Body of pancreas (tissue), 4 donors: ENCODE measurements around the gene MMD2. TPM values are rescaled to one million over a fixed set of nuclear protein-coding genes. Genes with fewer than 3 reads are reported as not detected.

Experiments
- ATAC-seq: fragments of 150-250 bp; one replicate; pipeline ENCODE4 v1.9.1; 2016
- DNase-seq, 4 donors: peaks; one replicate each; pipeline ENCODE4 v3.0.0-alpha.2; 2019
- H3K27ac ChIP-seq, 4 donors: fragments of 200-600 bp; sonication (generic); 1 replicate in 3 of 4; 2 replicates in 1 of 4; pipeline versions ENCODE4 v1.5.1 to v1.6.1; 2016 to 2019; ENCODE audit warnings: mild to moderate bottlenecking in 1 of 4, mixed read lengths in 1 of 4, moderate library complexity in 1 of 4
- H3K27me3 ChIP-seq, 2 donors: fragments of 200-600 bp; sonication (generic); one replicate each; pipeline ENCODE4 v1.6.0; 2016; ENCODE audit warnings: mild to moderate bottlenecking in 1 of 2
- H3K36me3 ChIP-seq, 2 donors: fragments of 200-600 bp; sonication (generic); replicated peaks in 1 of 2; 2 replicates each; pipeline ENCODE4 v1.5.1; 2016; ENCODE audit warnings: low read depth in 2 of 2; ENCODE audit not compliant: insufficient read depth in 1 of 2
- H3K4me1 ChIP-seq: fragments of 200-600 bp; sonication (generic); one replicate; pipeline ENCODE4 v1.6.0; 2016
- H3K4me3 ChIP-seq, 2 donors: fragments of 200-600 bp; sonication (generic); 1 replicate in 1 of 2; 2 replicates in 1 of 2; pipeline ENCODE4 v1.5.1; 2016 to 2019
- H3K9me3 ChIP-seq, 3 donors: fragments of 200-600 bp; sonication (generic); 1 replicate in 2 of 3; 2 replicates in 1 of 3; pipeline ENCODE4 v1.5.1; 2016
- CTCF ChIP-seq, 7 experiments: fragments of 450-650 bp in 4 of 7; fragments of 200-600 bp in 3 of 7; sonication (generic) in 3 of 7; IDR thresholded peaks; one replicate each; pipeline ENCODE4 v1.5.1; 2016 to 2019; ENCODE audit warnings: antibody characterized with exemption in 7 of 7
- POLR2A ChIP-seq, 3 donors: fragments of 450-650 bp; IDR thresholded peaks; one replicate each; pipeline ENCODE4 v1.6.1; 2016; ENCODE audit warnings: antibody characterized with exemption in 3 of 3, mild to moderate bottlenecking in 2 of 3
- WGBS, 2 donors: methylation state at CpG; one replicate each; pipeline ENCODE4 v1.1.5; 2017; 5-methylcytosine and 5-hydroxymethylcytosine counted together
- intact Hi-C: fragments of 100-400 bp; cut with DNase I; formaldehyde crosslinking; loops from one replicate; pipeline ENCODE4 v1.15.1; 2023
- small RNA-seq: library from RNA; depleted of rRNA; stranded (forward); fragments of <200 nt; gene quantifications from one replicate; pipeline ENCODE3, GENCODE V24; 2016
- total RNA-seq, 2 donors: library from RNA; depleted of rRNA; stranded (reverse); fragments of >200 nt; gene quantifications; one replicate each; pipeline ENCODE4 v1.1.0, GENCODE V29; 2016

The MMD2 gene
- total RNA-seq, 2 donors from 2014 or later = not detected

- WGBS, 2 donors = 5 to 21% methylated on average over 26 to 46 of the region's 46 CpGs
- TF ChIP-seq POLR2A (IDR thresholded peaks at IDR 0.05) (no peak), CTCF (IDR thresholded peaks at IDR 0.05) (no peak)
- H3K27me3 ChIP-seq = peaks cover 0 to 8% of the 10 kb centered on the region in 2 donors
- H3K36me3 ChIP-seq = no peaks in the 10 kb centered on the region
- H3K9me3 ChIP-seq = no peaks in the 10 kb centered on the region
- ATAC-seq (no peak), DNase-seq (no peak)
- H3K4me3 ChIP-seq = peak within 1 kb of the TSS in 1 of 2 donors; percentile 12
- peaks cover 7% of the 10 kb centered on the region for H3K4me1 ChIP-seq
- no peak within 1 kb of the TSS for H3K27ac ChIP-seq
- intact Hi-C loops = no loop called here
Measured at GRCh38 chr7:4861673-4862072, 97.3 kb downstream of the MMD2 start, which contains the start of gene PAPOLB. TSS of gene PAPOLB (minus strand) at chr7:4862030. CDS start at chr7:4861810, 220 bp downstream.

- 85 to 87% methylated on average over 11 of the region's 11 CpGs for WGBS, 2 donors
Measured at GRCh38 chr7:4861227-4861626, 97.8 kb downstream of the MMD2 start.

GRCh38 chr7:4857189-4857588 lies 101.8 kb downstream of the MMD2 start:
- DNase-seq = no peak

More at GRCh38 chr7:4861227-4861626, 97.8 kb downstream of the MMD2 start:
- ATAC-seq (no peak), DNase-seq (no peak)
- no peaks in the 10 kb centered on the region for H3K36me3 ChIP-seq
- peaks cover 7% of the 10 kb centered on the region for H3K4me1 ChIP-seq
- no peak overlapping the region for H3K27ac ChIP-seq
- H3K27me3 ChIP-seq = peaks cover 0 to 8% of the 10 kb centered on the region in 2 donors
- TF ChIP-seq CTCF (IDR thresholded peaks at IDR 0.05) (no peak), POLR2A (IDR thresholded peaks at IDR 0.05) (no peak)
- H3K4me3 ChIP-seq = no peak overlapping the region
- no peaks in the 10 kb centered on the region for H3K9me3 ChIP-seq
- intact Hi-C loops = no loop called here

GRCh38 chr7:4856336-4857057 lies 102.5 kb downstream of the MMD2 start:
- Histone ChIP-seq H3K36me3 (no peaks in the 10 kb centered on the region), H3K4me3 (no peak overlapping the region), H3K4me1 (no peaks in the 10 kb centered on the region), H3K27me3 (no peaks in the 10 kb centered on the region), H3K27ac (no peak overlapping the region), H3K9me3 (no peaks in the 10 kb centered on the region)
- DNase-seq = no peak
- TF ChIP-seq CTCF (IDR thresholded peaks at IDR 0.05) (no peak), POLR2A (IDR thresholded peaks at IDR 0.05) (no peak)
- 73 to 75% methylated on average over 10 of the region's 10 CpGs for WGBS, 2 donors
- no peak for ATAC-seq
- intact Hi-C loops = no loop called here

More at GRCh38 chr7:4857189-4857588, 101.8 kb downstream of the MMD2 start:
- TF ChIP-seq CTCF (IDR thresholded peaks at IDR 0.05) (no peak), POLR2A (IDR thresholded peaks at IDR 0.05) (no peak)
- no peak overlapping the region for H3K4me3 ChIP-seq
- ATAC-seq = no peak
- intact Hi-C loops = no loop called here
- H3K4me1 ChIP-seq = peaks cover 6% of the 10 kb centered on the region
- no peak overlapping the region for H3K27ac ChIP-seq
- WGBS, 2 donors = 71 to 82% methylated on average over 3 of the region's 3 CpGs
- peaks cover 0 to 7% of the 10 kb centered on the region in 2 donors for H3K27me3 ChIP-seq
- no peaks in the 10 kb centered on the region for H3K36me3 ChIP-seq
- H3K9me3 ChIP-seq = no peaks in the 10 kb centered on the region

Small RNA genes within 50 kb of the gene (small RNA-seq; reads per million reads assigned to genes)
- not detected for gene AC092032.1

Other genes starting within 250 kb of the MMD2 start
- gene AP5Z1, start 183.6 kb downstream of the MMD2 start, total RNA-seq = 10 to 100 TPM; 20.2 to 23.4 TPM
- gene PAPOLB, start 97.2 kb downstream of the MMD2 start, total RNA-seq = under 1 TPM in 1 of 2 donors, not detected in 1; under 0.01 TPM
- gene RADIL, start 75.5 kb downstream of the MMD2 start, total RNA-seq = 10 to 100 TPM in 1 of 2 donors, 1 to 10 TPM in 1; 2.1 to 29.0 TPM
- gene RBAK, start 86.7 kb upstream of the MMD2 start, total RNA-seq = 1 to 10 TPM; 7.6 to 7.8 TPM
- 10 to 100 TPM; 26.5 to 45.5 TPM for gene WIPI2, start 231.0 kb upstream of the MMD2 start, total RNA-seq